Measurements from ENCODE around the gene GAS2L1. TPM values are rescaled to one million over a fixed set of nuclear protein-coding genes. Genes with fewer than 3 reads are reported as not detected.

Gene GAS2L1
- 4.5 and 4.6 TPM in 2 replicates for polyA plus RNA-seq (2014; cell fraction: cytosol; rRNA removed)
- polyA plus RNA-seq (2014; cell fraction: nucleus; rRNA removed), result 7.8 and 10.7 TPM in 2 replicates

GRCh38 chr22:29306175-29306834 lies at the start of gene GAS2L1:
TSS of gene GAS2L1 (plus strand) at chr22:29306650. CDS start at chr22:29308106, 1,456 bp downstream.
- DNase-seq (ENCODE audit: low spot score), result peak; percentile 77

- DNase-seq (ENCODE audit: low spot score), result no peak
Observed at GRCh38 chr22:29257751-29258181, 48.7 kb upstream of the GAS2L1 start.

GRCh38 chr22:29258407-29259252 lies 47.8 kb upstream of the GAS2L1 start:
- DNase-seq (ENCODE audit: low spot score), result no peak

- no peak for DNase-seq (ENCODE audit: low spot score)
Observed at GRCh38 chr22:29259253-29259899, 47.1 kb upstream of the GAS2L1 start.

- DNase-seq (ENCODE audit: low spot score), result peak; percentile 44
Observed at GRCh38 chr22:29260031-29260560, 46.4 kb upstream of the GAS2L1 start.

- DNase-seq (ENCODE audit: low spot score), result no peak
Observed at GRCh38 chr22:29260601-29261315, 45.7 kb upstream of the GAS2L1 start.

- no peak for DNase-seq (ENCODE audit: low spot score)
Observed at GRCh38 chr22:29263791-29264276, 42.6 kb upstream of the GAS2L1 start.

GRCh38 chr22:29265305-29265704 lies 41.1 kb upstream of the GAS2L1 start:
- DNase-seq (ENCODE audit: low spot score), result no peak

- DNase-seq (ENCODE audit: low spot score), result no peak
Observed at GRCh38 chr22:29265929-29266328, 40.5 kb upstream of the GAS2L1 start.

- no peak for DNase-seq (ENCODE audit: low spot score)
Observed at GRCh38 chr22:29266564-29267461, 39.6 kb upstream of the GAS2L1 start.

GRCh38 chr22:29267462-29267857 lies 39.0 kb upstream of the GAS2L1 start:
- no peak for DNase-seq (ENCODE audit: low spot score)

GRCh38 chr22:29267858-29268510 lies 38.5 kb upstream of the GAS2L1 start, which contains the start of the genes EWSR1 and RHBDD3:
TSS of gene EWSR1 (plus strand) at chr22:29268268. CDS start at chr22:29268337, 69 bp downstream.
TSS of gene RHBDD3 (minus strand) at chr22:29267981. CDS start at chr22:29265626, 2,355 bp downstream.
- DNase-seq (ENCODE audit: low spot score), result peak; percentile 97

- peak; percentile 63 for DNase-seq (ENCODE audit: low spot score)
Observed at GRCh38 chr22:29268511-29269229, 37.8 kb upstream of the GAS2L1 start.

- DNase-seq (ENCODE audit: low spot score), result no peak
Observed at GRCh38 chr22:29269230-29269604, 37.2 kb upstream of the GAS2L1 start.

- DNase-seq (ENCODE audit: low spot score), result no peak
Observed at GRCh38 chr22:29269731-29270474, 36.5 kb upstream of the GAS2L1 start.

- no peak for DNase-seq (ENCODE audit: low spot score)
Observed at GRCh38 chr22:29270475-29271271, 35.8 kb upstream of the GAS2L1 start.

- no peak for DNase-seq (ENCODE audit: low spot score)
Observed at GRCh38 chr22:29272624-29273023, 33.8 kb upstream of the GAS2L1 start.
